ENCODE results near the gene ARHGEF28.

ARHGEF28 gene

GRCh38 chr5:73917433-73917832 lies 291.4 kb downstream of the ARHGEF28 start:
- no peak overlapping the region for H3K9ac ChIP-seq (ENCODE audit: low read length)
- no peaks in the 10 kb centered on the region for H3K4me1 ChIP-seq (ENCODE audit: control insufficient read depth, insufficient read depth, low read length)
- no peak overlapping the region for H3K27ac ChIP-seq (ENCODE audit: low read depth, low read length)
- no peaks in the 10 kb centered on the region for H3K9me3 ChIP-seq (ENCODE audit: control insufficient read depth, insufficient read depth, low read depth, low read length)
- H3K4me3 ChIP-seq (ENCODE audit: low read depth, low read length), result no peak overlapping the region
- no peaks in the 10 kb centered on the region for H3K36me3 ChIP-seq (ENCODE audit: control insufficient read depth, insufficient read depth, low read length)
- no peaks in the 10 kb centered on the region for H3K27me3 ChIP-seq (ENCODE audit: control insufficient read depth, insufficient read depth, low read length)

- Histone ChIP-seq H3K4me1 (ENCODE audit: control insufficient read depth, insufficient read depth, low read length) (no peaks in the 10 kb centered on the region), H3K27me3 (ENCODE audit: control insufficient read depth, insufficient read depth, low read length) (no peaks in the 10 kb centered on the region), H3K4me3 (ENCODE audit: low read depth, low read length) (no peak overlapping the region), H3K36me3 (ENCODE audit: control insufficient read depth, insufficient read depth, low read length) (no peaks in the 10 kb centered on the region), H3K27ac (ENCODE audit: low read depth, low read length) (no peak overlapping the region), H3K9ac (ENCODE audit: low read length) (no peak overlapping the region), H3K9me3 (ENCODE audit: control insufficient read depth, insufficient read depth, low read depth, low read length) (no peaks in the 10 kb centered on the region)
Observed at GRCh38 chr5:73917891-73918290, 291.9 kb downstream of the ARHGEF28 start.

- Histone ChIP-seq H3K4me1 (ENCODE audit: control insufficient read depth, insufficient read depth, low read length) (no peaks in the 10 kb centered on the region), H3K27me3 (ENCODE audit: control insufficient read depth, insufficient read depth, low read length) (no peaks in the 10 kb centered on the region), H3K9ac (ENCODE audit: low read length) (no peak overlapping the region), H3K36me3 (ENCODE audit: control insufficient read depth, insufficient read depth, low read length) (no peaks in the 10 kb centered on the region), H3K27ac (ENCODE audit: low read depth, low read length) (no peak overlapping the region), H3K4me3 (ENCODE audit: low read depth, low read length) (no peak overlapping the region), H3K9me3 (ENCODE audit: control insufficient read depth, insufficient read depth, low read depth, low read length) (no peaks in the 10 kb centered on the region)
Observed at GRCh38 chr5:73918791-73919221, 292.8 kb downstream of the ARHGEF28 start.

- Histone ChIP-seq H3K9ac (ENCODE audit: low read length) (no peak overlapping the region), H3K9me3 (ENCODE audit: control insufficient read depth, insufficient read depth, low read depth, low read length) (no peaks in the 10 kb centered on the region), H3K27me3 (ENCODE audit: control insufficient read depth, insufficient read depth, low read length) (no peaks in the 10 kb centered on the region), H3K4me1 (ENCODE audit: control insufficient read depth, insufficient read depth, low read length) (no peaks in the 10 kb centered on the region), H3K36me3 (ENCODE audit: control insufficient read depth, insufficient read depth, low read length) (no peaks in the 10 kb centered on the region), H3K27ac (ENCODE audit: low read depth, low read length) (no peak overlapping the region), H3K4me3 (ENCODE audit: low read depth, low read length) (no peak overlapping the region)
Observed at GRCh38 chr5:73921741-73922140, 295.7 kb downstream of the ARHGEF28 start.

- no peaks in the 10 kb centered on the region for H3K4me1 ChIP-seq (ENCODE audit: control insufficient read depth, insufficient read depth, low read length)
- no peaks in the 10 kb centered on the region for H3K27me3 ChIP-seq (ENCODE audit: control insufficient read depth, insufficient read depth, low read length)
- H3K4me3 ChIP-seq (ENCODE audit: low read depth, low read length), result no peak overlapping the region
- no peak overlapping the region for H3K27ac ChIP-seq (ENCODE audit: low read depth, low read length)
- H3K36me3 ChIP-seq (ENCODE audit: control insufficient read depth, insufficient read depth, low read length), result no peaks in the 10 kb centered on the region
- no peaks in the 10 kb centered on the region for H3K9me3 ChIP-seq (ENCODE audit: control insufficient read depth, insufficient read depth, low read depth, low read length)
- H3K9ac ChIP-seq (ENCODE audit: low read length), result no peak overlapping the region
Observed at GRCh38 chr5:73922224-73922623, 296.2 kb downstream of the ARHGEF28 start.

GRCh38 chr5:73922875-73923557 lies 297.0 kb downstream of the ARHGEF28 start:
- H3K36me3 ChIP-seq (ENCODE audit: control insufficient read depth, insufficient read depth, low read length), result no peaks in the 10 kb centered on the region
- no peaks in the 10 kb centered on the region for H3K9me3 ChIP-seq (ENCODE audit: control insufficient read depth, insufficient read depth, low read depth, low read length)
- H3K27ac ChIP-seq (ENCODE audit: low read depth, low read length), result no peak overlapping the region
- H3K27me3 ChIP-seq (ENCODE audit: control insufficient read depth, insufficient read depth, low read length), result no peaks in the 10 kb centered on the region
- H3K4me1 ChIP-seq (ENCODE audit: control insufficient read depth, insufficient read depth, low read length), result no peaks in the 10 kb centered on the region
- no peak overlapping the region for H3K4me3 ChIP-seq (ENCODE audit: low read depth, low read length)
- H3K9ac ChIP-seq (ENCODE audit: low read length), result no peak overlapping the region

- Histone ChIP-seq H3K27ac (ENCODE audit: low read depth, low read length) (no peak overlapping the region), H3K4me1 (ENCODE audit: control insufficient read depth, insufficient read depth, low read length) (no peaks in the 10 kb centered on the region), H3K36me3 (ENCODE audit: control insufficient read depth, insufficient read depth, low read length) (no peaks in the 10 kb centered on the region), H3K9me3 (ENCODE audit: control insufficient read depth, insufficient read depth, low read depth, low read length) (no peaks in the 10 kb centered on the region), H3K27me3 (ENCODE audit: control insufficient read depth, insufficient read depth, low read length) (no peaks in the 10 kb centered on the region), H3K4me3 (ENCODE audit: low read depth, low read length) (no peak overlapping the region), H3K9ac (ENCODE audit: low read length) (no peak overlapping the region)
Observed at GRCh38 chr5:73928476-73929070, 302.6 kb downstream of the ARHGEF28 start.

- Histone ChIP-seq H3K36me3 (ENCODE audit: control insufficient read depth, insufficient read depth, low read length) (no peaks in the 10 kb centered on the region), H3K9ac (ENCODE audit: low read length) (no peak overlapping the region), H3K9me3 (ENCODE audit: control insufficient read depth, insufficient read depth, low read depth, low read length) (no peaks in the 10 kb centered on the region), H3K27ac (ENCODE audit: low read depth, low read length) (no peak overlapping the region), H3K4me3 (ENCODE audit: low read depth, low read length) (no peak overlapping the region), H3K27me3 (ENCODE audit: control insufficient read depth, insufficient read depth, low read length) (no peaks in the 10 kb centered on the region), H3K4me1 (ENCODE audit: control insufficient read depth, insufficient read depth, low read length) (no peaks in the 10 kb centered on the region)
Observed at GRCh38 chr5:73935719-73936118, 309.7 kb downstream of the ARHGEF28 start.

GRCh38 chr5:73938280-73938937 lies 312.4 kb downstream of the ARHGEF28 start:
- Histone ChIP-seq H3K27me3 (ENCODE audit: control insufficient read depth, insufficient read depth, low read length) (no peaks in the 10 kb centered on the region), H3K9me3 (ENCODE audit: control insufficient read depth, insufficient read depth, low read depth, low read length) (peaks cover 3% of the 10 kb centered on the region; the same call in 1 of the 2 replicates), H3K4me3 (ENCODE audit: low read depth, low read length) (no peak overlapping the region), H3K36me3 (ENCODE audit: control insufficient read depth, insufficient read depth, low read length) (no peaks in the 10 kb centered on the region), H3K27ac (ENCODE audit: low read depth, low read length) (no peak overlapping the region), H3K9ac (ENCODE audit: low read length) (no peak overlapping the region), H3K4me1 (ENCODE audit: control insufficient read depth, insufficient read depth, low read length) (peaks cover 5% of the 10 kb centered on the region)

- H3K4me1 ChIP-seq (ENCODE audit: control insufficient read depth, insufficient read depth, low read length), result peaks cover 5% of the 10 kb centered on the region
- no peaks in the 10 kb centered on the region for H3K36me3 ChIP-seq (ENCODE audit: control insufficient read depth, insufficient read depth, low read length)
- no peak overlapping the region for H3K4me3 ChIP-seq (ENCODE audit: low read depth, low read length)
- peaks cover 5% of the 10 kb centered on the region; the same call in 1 of the 2 replicates for H3K9me3 ChIP-seq (ENCODE audit: control insufficient read depth, insufficient read depth, low read depth, low read length)
- H3K9ac ChIP-seq (ENCODE audit: low read length), result no peak overlapping the region
- no peaks in the 10 kb centered on the region for H3K27me3 ChIP-seq (ENCODE audit: control insufficient read depth, insufficient read depth, low read length)
- H3K27ac ChIP-seq (ENCODE audit: low read depth, low read length), result no peak overlapping the region
Observed at GRCh38 chr5:73938938-73939320, 312.9 kb downstream of the ARHGEF28 start.

GRCh38 chr5:73939557-73939956 lies 313.6 kb downstream of the ARHGEF28 start:
- H3K27ac ChIP-seq (ENCODE audit: low read depth, low read length), result no peak overlapping the region

More at GRCh38 chr5:73939557-73939956, 313.6 kb downstream of the ARHGEF28 start:
- no peaks in the 10 kb centered on the region for H3K27me3 ChIP-seq (ENCODE audit: control insufficient read depth, insufficient read depth, low read length)
- no peak overlapping the region for H3K9ac ChIP-seq (ENCODE audit: low read length)
- peaks cover 9% of the 10 kb centered on the region; the same call in 1 of the 2 replicates for H3K9me3 ChIP-seq (ENCODE audit: control insufficient read depth, insufficient read depth, low read depth, low read length)
- no peaks in the 10 kb centered on the region for H3K36me3 ChIP-seq (ENCODE audit: control insufficient read depth, insufficient read depth, low read length)
- peaks cover 5% of the 10 kb centered on the region for H3K4me1 ChIP-seq (ENCODE audit: control insufficient read depth, insufficient read depth, low read length)
- H3K4me3 ChIP-seq (ENCODE audit: low read depth, low read length), result no peak overlapping the region
